Measurements from ENCODE around the gene TDRD1.
A peak's percentile ranks its signal among the peaks of the same experiment; 100 is the strongest.

Gene TDRD1

GRCh38 chr10:114199239-114199638, 20.1 kb downstream of the TDRD1 start:
- no peak overlapping the region for H3K4me3 ChIP-seq (ENCODE audit: low read depth, low read length)
- DNase-seq (ENCODE audit: low read depth): no peak
- no peak for TF ChIP-seq CTCF (IDR thresholded peaks at IDR 0.05; ENCODE audit: insufficient read depth, low read depth, low read length, missing control alignments)

- TF ChIP-seq CTCF (IDR thresholded peaks at IDR 0.05; ENCODE audit: insufficient read depth, low read depth, low read length, missing control alignments): no peak
- no peak for DNase-seq (ENCODE audit: low read depth)
- no peak overlapping the region for H3K4me3 ChIP-seq (ENCODE audit: low read depth, low read length)
Measured at GRCh38 chr10:114202812-114203211, 23.7 kb downstream of the TDRD1 start.

GRCh38 chr10:114206902-114207301, 27.7 kb downstream of the TDRD1 start:
- DNase-seq (ENCODE audit: low read depth): no peak
- TF ChIP-seq CTCF (IDR thresholded peaks at IDR 0.05; ENCODE audit: insufficient read depth, low read depth, low read length, missing control alignments): no peak
- no peak overlapping the region for H3K4me3 ChIP-seq (ENCODE audit: low read depth, low read length)

- no peak for TF ChIP-seq CTCF (IDR thresholded peaks at IDR 0.05; ENCODE audit: insufficient read depth, low read depth, low read length, missing control alignments)
- no peak overlapping the region for H3K4me3 ChIP-seq (ENCODE audit: low read depth, low read length)
- peak; percentile 12 for DNase-seq (ENCODE audit: low read depth)
Measured at GRCh38 chr10:114207349-114207748, 28.2 kb downstream of the TDRD1 start.

GRCh38 chr10:114208351-114208750, 29.2 kb downstream of the TDRD1 start:
- no peak for TF ChIP-seq CTCF (IDR thresholded peaks at IDR 0.05; ENCODE audit: insufficient read depth, low read depth, low read length, missing control alignments)
- DNase-seq (ENCODE audit: low read depth): no peak
- H3K4me3 ChIP-seq (ENCODE audit: low read depth, low read length): no peak overlapping the region

GRCh38 chr10:114212153-114212552, 33.0 kb downstream of the TDRD1 start:
- H3K4me3 ChIP-seq (ENCODE audit: low read depth, low read length): no peak overlapping the region
- no peak for DNase-seq (ENCODE audit: low read depth)
- TF ChIP-seq CTCF (IDR thresholded peaks at IDR 0.05; ENCODE audit: insufficient read depth, low read depth, low read length, missing control alignments): no peak

- no peak for DNase-seq (ENCODE audit: low read depth)
- no peak for TF ChIP-seq CTCF (IDR thresholded peaks at IDR 0.05; ENCODE audit: insufficient read depth, low read depth, low read length, missing control alignments)
Measured at GRCh38 chr10:114215033-114215432, 35.9 kb downstream of the TDRD1 start.

More at GRCh38 chr10:114215033-114215432, 35.9 kb downstream of the TDRD1 start:
- H3K4me3 ChIP-seq (ENCODE audit: low read depth, low read length): no peak overlapping the region
